GM21737 (cell line): ENCODE data around the gene PPP4R1.

Experiments
- ATAC-seq: cut with Tn5 transposase; IDR thresholded peaks from one replicate; pipeline ENCODE4 v1.9.1; 2021; ENCODE audit warnings: mild to moderate bottlenecking, moderate library complexity; ENCODE audit not compliant: unreplicated experiment

Gene PPP4R1

GRCh38 chr18:9549405-9549804 lies 65.0 kb downstream of the PPP4R1 start:
- ATAC-seq, result no peak

GRCh38 chr18:9547782-9548181 lies 66.6 kb downstream of the PPP4R1 start:
- ATAC-seq, result no peak

- ATAC-seq, result no peak
Observed at GRCh38 chr18:9546468-9546867, 67.9 kb downstream of the PPP4R1 start.

DNA sequence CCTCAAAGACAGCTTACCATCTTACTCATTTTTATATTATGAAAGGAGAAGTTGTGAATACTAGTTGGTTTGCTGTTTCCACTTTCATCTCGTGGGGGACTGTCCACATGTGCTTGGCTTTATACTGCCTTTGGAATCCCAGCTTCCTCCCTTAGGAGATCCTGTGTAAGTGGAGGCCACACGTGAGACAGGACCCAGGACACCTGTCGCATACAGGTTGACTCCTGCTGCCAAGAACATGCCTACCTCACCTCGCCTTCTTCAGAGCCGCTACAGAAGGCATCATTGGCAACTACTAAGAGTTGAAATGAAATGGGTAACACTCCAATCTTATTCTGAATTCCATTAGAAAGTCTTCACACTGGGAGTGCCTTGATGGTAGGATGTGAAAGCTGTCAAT lies 69.3 kb downstream of the PPP4R1 start:
- no peak for ATAC-seq

- no peak for ATAC-seq
Observed at GRCh38 chr18:9542924-9543323, 71.4 kb downstream of the PPP4R1 start.

DNA sequence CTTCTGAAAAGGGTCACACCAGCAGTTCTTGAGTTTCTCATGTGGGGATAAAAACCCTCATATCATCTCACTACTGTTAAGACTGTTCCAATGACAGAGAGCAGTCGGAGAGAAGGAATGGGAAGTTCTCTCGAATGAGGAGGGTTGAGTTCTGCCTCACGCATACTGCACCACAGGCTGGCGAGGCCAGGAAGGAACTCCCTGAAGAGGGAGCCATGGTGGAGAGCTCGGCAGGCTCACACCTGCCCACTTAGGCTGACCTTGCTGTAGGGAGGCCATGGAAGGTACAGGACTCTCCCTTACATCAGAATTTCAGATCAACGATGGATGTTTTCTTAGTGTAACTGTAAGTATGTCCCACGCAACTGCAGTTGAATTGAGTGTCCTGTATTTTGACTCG lies 74.4 kb downstream of the PPP4R1 start:
- ATAC-seq, result no peak

DNA sequence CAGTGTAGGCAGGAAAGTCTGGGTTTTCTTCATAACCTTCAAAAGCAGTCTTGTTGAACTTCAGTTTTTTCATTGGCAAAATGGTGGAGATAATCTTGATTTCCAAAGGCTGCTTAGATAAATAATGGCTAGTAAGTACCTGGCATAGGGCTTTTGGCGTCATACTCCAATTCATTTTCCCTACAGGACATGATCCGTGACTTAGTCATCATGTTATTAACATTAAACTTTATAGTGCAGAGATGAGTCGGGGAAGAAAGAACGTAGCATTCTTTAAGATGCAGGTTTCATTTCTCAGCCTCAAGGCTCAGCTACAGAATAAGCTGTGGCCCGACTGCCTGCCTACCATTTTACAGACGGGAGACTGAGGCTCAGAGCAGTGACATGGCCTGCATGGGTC lies 75.1 kb downstream of the PPP4R1 start:
- no peak for ATAC-seq

DNA sequence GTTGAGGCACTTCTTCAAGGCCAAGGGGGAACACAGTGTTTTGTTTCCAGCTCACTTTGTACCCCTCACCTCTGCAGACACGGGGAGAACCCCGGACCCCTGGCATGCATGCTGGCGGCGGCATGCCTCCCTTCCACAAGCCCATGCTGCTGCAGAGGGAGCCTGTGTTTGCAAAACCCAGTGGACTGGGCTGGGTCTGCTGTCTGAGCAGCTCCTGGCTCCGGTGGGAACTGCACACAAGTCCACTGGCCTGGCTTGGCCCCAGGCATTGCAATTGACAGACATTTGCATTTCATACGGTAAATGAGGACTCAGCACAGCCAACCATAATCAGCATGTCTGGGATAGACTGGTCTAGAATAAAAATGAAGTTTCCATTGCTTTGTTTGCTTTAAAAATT lies 76.7 kb downstream of the PPP4R1 start:
- ATAC-seq, result no peak

- ATAC-seq, result no peak
Observed at GRCh38 chr18:9536354-9537152, 77.8 kb downstream of the PPP4R1 start.

- no peak for ATAC-seq
Observed at GRCh38 chr18:9535430-9535991, 78.8 kb downstream of the PPP4R1 start.

GRCh38 chr18:9534844-9535243 lies 79.5 kb downstream of the PPP4R1 start:
- ATAC-seq, result no peak

GRCh38 chr18:9531791-9532410 lies 82.5 kb downstream of the PPP4R1 start:
- no peak for ATAC-seq

DNA sequence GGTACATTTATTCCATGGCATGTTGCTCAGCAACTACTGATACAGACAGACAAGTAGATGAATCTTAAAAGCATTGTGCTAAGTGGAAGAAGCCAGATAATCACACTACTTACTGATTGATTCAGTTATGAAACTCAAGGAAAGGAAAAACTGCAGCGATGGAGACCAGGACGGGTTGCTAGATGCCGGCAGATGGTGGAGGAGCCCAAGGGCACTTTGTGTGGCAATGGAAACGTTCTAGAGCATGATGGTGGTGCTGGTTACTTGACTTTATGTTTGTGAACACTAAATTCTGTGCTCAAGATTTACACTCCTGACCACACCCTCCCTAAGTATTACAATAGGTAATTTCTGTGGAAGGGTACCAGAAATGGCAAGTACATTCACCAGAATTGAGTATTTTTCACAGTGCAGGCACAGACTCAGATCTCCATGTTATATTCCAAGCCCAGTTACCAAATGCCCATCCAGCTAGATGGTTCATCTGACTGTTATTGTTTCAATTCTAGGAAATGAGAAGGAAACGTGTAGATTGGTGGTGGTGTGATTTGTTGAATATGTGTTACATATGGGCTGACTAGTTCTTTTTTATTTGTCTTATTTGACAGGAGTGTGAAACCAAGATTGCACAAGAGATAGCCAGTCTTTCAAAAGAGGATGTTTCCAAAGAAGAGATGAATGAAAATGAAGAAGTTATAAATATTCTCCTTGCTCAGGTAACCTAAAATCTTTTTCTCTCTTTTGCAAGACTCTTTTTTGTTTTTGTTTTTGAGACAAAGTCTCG lies 83.9 kb downstream of the PPP4R1 start:
- no peak for ATAC-seq

DNA sequence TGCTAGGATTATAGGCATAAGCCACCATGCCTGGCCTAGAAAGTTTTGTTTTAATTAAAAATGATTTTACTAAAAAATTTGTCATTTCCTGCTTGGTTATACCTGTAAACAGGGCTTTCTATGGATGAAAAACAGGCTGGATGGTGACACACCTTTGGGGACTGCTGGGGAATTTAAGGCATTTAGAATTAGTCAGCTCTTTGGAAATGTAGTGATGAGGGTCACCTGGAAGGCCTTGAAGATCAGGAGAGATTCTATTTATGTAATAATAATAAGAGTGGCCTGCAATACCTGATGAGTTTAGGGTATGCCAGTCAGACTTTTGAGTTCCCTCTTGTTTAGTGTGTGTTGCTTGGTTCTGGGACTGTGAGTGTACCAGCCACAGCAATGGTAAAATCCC lies 87.9 kb downstream of the PPP4R1 start:
- ATAC-seq, result no peak

DNA sequence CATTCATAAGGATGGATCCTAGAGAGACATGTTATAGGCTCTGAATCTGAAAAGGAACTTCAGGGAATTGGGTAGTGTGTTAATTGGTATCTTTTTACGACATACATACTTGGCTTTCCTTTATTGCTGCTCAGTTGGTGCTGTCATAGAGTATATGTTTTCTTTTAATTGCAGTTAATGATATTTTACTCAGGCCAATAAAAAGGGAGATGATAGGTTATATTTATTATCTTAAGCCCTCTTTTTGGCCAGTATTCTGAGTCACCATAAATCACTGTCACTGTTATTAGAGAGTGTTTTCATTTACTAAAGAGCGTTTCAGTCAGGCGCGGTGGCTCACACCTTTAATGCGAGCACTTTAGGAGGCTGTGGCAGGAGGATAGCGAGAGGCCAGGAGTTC lies 91.4 kb downstream of the PPP4R1 start:
- ATAC-seq, result no peak

DNA sequence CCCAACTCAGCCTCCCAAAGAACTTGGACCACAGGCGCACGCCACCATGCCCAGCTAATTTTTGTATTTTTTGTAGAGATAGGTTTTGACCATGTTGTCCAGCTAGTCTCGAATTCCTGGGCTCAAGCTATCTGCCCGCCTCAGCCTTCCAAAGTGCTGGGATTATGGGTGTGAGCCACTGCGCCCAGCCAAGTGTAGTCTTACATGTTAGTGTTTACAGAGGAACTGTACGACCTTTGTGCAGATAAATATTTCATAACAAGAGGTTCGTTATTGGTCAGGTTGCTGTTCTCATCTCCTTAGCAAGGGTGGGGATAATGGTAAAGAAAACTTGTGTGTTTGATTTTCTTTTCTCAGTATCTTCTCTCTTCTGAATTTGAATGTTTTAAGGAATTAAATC lies 92.6 kb downstream of the PPP4R1 start:
- ATAC-seq, result no peak

GRCh38 chr18:9520666-9521065 lies 93.7 kb downstream of the PPP4R1 start:
- ATAC-seq, result no peak

- ATAC-seq, result no peak
Observed at GRCh38 chr18:9519399-9519798, 95.0 kb downstream of the PPP4R1 start.

GRCh38 chr18:9517869-9518268 lies 96.5 kb downstream of the PPP4R1 start:
- ATAC-seq, result no peak

DNA sequence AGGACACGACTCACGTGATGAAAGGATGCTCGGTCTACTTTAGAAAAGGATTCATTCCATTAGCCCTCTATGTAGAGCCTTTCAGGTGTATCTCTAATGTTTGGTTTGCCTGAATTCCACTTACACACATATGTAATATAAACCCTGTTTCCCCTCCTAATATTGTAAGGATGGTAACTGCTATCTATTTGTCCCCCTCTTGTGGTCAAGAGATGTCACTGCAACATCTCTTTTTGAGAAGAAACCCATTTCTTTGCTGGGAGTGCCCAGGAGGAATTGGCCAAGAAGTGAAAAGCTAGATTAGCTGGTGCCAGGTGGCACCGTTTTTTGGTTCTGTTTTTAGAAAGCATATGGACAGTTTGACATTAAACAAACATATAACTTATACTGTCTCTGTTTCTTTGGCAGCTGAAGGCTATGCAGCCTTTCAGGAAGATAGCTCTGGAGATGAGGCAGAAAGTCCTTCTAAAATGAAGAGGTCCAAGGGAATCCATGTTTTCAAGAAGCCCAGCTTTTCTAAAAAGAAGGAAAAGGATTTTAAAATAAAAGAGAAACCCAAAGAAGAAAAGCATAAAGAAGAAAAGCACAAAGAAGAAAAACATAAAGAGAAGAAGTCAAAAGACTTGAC lies 97.8 kb downstream of the PPP4R1 start:
- ATAC-seq, result no peak

- ATAC-seq, result no peak
Observed at GRCh38 chr18:9513971-9514512, 100.3 kb downstream of the PPP4R1 start.
